ENCODE measurements around the gene ITGAE.

The ITGAE gene

DNA sequence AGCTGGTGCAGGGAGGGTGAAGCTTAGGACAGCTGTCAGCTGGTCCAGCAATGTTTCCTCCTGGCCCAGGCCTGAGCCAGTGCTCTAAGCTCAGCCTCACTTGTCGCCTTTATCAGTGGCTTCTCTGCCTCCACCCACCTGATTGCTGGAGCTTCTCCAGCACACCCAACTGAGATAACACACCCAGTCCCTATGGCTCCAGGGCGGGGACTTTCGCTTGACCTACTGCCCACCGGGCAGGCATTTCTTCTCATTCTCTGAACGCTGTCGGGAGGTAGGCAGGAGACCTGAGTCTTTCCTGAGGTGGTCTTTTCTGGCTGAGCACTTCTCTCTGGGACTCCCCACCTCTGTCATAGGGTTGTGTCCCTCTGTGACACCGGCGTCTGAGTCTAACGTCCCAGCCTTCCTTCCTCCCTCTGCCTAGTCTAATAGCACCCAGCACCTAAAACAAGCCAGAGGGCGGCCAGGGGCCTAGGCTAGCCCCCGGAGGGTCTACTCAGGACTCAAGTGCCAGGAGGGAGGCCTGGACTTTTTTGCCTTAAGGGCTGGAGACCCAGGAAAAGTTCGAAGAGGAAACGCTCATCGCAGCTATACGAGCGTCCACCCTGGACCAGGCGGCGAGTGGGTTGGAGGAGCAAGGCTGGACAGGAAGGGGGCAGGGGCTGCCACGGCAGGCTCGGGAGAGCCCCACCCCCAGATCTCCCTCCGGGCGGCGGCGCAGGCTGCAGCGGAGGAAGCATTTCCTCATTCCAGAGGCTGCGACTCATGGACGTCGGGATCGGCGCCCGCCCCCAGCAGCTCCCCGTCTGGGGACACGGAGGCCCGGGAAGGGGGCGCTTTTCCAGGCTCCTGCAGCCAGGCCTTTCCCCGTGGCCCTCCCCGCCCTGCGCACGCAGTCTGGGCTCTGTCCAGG lies 133.4 kb downstream of the ITGAE start:
- DNase-seq (ENCODE audit: low read depth) = peak; percentile 84

DNA sequence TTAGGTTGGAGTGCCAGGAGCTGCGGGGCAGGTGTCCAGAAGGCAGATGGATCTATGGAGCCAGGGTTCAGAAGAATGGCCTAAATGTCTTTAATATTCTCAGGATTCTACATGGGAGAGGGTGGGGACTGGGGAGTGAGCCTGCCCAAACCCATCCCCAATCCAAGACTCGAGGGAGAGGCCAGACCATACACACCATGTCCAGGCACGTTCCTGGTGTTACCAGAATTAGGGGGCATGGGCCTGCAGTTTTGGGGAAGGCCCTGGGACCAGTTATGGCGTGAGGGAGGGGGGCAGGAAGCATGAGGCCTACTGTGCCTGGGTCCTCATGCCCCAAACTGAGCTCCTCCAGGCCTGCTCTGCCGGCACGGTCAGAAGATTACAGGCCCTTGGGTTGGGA lies 134.5 kb downstream of the ITGAE start:
- DNase-seq (ENCODE audit: low read depth) = no peak

DNA sequence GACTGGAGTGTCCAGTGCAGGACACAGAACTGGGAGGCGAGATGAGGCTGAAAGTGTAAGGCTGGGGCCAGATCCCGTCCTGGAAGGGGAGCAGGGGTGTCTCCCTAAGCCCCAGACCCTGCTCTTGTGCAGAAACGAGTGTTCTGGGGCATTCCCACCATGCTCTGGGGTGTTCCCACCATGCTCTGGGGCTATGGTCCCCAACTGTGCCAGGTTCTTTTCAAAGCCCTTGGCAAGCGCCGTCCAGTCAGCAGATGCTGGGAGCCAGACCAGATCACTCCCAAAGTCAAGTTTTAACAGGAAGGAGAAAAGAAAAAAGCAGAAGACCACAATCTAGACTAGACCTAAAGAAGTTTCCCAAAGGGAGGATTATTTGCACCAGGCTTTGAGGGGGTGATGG lies 135.2 kb downstream of the ITGAE start:
- no peak for DNase-seq (ENCODE audit: low read depth)
